GM19438 (cell line): ENCODE measurements around the gene APBB2.

Experiments used
- ATAC-seq: cut with Tn5 transposase; IDR thresholded peaks from one replicate; pipeline ENCODE4 v1.9.1; 2021; ENCODE audit warnings: low read depth; ENCODE audit not compliant: unreplicated experiment

The APBB2 gene

DNA sequence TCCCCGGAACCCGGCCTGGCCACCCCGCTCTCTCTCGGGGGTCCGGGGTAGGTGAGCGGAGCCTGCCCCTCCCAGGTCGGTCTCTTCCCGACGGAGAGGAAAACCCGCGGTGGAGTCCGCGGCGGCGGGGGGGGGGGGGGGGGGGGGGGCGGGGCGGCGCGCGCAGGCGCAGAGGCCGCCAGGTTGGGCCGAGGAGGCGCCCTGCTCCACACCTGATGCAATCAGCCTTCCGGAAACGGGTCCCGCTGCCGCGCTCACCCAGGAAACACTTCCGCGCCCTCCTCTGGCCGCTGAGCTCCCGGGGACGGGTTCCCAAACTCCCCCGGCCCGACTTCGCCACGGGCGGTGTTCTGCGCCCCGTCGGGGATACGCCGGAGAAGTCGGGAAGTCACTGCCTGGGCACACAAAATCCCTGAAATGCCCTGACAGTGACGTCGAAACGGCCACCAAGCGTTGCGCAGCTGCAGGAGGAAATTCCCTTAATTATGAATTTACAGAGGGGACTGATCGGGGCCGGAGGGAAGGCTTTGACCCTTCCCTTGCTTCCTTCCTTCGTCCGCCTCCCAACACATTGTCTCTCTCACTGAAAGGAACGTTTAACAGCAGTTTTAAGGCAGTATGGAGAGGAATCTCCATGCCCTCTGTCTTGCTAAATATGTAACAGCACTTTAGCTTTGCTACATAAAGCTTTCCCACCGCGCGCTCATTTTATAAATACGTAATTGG is 2.1 kb upstream of the APBB2 start:
- ATAC-seq: peak; percentile 48

- no peak for ATAC-seq
Measured at GRCh38 chr4:41215969-41216293, 1.6 kb upstream of the APBB2 start.

DNA sequence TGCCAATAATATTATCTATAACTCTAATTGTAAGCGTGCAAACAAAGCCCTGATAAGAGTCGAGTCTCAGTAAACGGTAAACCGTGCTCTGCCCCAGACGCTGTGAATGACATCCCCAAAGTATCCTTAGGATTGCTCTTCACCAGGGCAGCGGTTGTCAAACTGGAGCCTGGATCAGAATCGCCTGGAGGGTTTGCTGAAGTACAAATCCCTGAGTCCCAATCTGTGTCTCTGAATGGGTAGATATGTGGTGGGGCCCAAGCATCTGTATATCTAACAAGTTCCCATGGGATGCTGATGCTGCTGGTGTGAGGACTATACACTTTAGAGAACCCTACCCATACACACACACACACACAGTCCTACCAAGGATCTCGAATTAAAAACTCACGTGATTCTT is 813 bp upstream of the APBB2 start:
- ATAC-seq: no peak

- ATAC-seq: peak; percentile 5
Measured at GRCh38 chr4:41214825-41215146, 444 bp upstream of the APBB2 start.

- ATAC-seq: peak; percentile 14
Measured at GRCh38 chr4:41213625-41214135, 662 bp downstream of the APBB2 start.

- ATAC-seq: no peak
Measured at GRCh38 chr4:41212616-41213203, 1.6 kb downstream of the APBB2 start.

- ATAC-seq: no peak
Measured at GRCh38 chr4:41211951-41212615, 2.3 kb downstream of the APBB2 start.

GRCh38 chr4:41209901-41210300 is 4.4 kb downstream of the APBB2 start:
- no peak for ATAC-seq

DNA sequence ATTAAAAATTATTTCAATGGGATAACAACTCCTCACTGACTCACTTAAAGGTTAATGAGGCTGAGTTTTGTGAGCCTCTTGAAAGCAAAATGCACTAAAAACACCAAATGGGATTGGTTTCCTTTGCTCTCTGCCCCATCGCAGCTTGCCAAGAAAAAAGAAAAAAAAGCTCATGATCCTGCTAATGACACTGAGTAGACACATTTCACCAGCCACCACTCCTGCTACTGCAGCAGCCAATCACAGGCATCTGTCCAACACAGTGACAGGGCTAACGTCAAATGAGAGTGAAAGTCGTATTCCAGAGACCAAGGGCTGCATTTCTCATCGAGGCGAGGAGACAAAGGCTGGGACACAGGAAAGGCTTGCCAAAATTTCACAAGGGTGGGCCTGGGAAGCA is 5.2 kb downstream of the APBB2 start:
- no peak for ATAC-seq

GRCh38 chr4:41207291-41207831 is 7.0 kb downstream of the APBB2 start:
- no peak for ATAC-seq

DNA sequence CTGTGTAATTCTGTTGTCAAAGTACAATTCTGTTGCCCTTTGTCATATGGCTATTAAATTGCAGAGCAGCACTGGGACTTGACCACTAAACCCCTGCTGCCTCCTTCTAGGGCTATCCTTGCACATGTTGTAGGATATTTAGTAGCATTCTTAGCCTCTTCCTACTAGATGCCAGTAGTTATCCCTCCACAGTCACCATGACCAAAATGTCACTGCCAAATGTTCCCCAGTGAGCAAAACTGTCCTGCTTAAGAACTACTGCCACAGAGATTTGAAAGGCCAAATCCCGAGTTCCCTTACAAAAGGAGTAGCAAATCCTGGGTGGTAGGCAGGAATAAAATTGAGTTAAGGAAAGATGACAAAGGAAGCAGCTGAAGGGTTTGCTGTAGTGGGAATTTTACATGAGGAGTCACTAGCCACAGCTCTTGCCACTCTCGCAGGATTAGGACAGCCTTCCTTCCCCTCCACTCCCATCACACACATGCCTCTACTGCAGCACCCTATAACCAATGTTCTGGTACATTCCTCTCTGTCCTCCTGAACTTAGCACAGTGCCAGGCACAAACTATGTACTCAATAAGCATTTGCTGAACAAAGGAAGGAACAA is 8.4 kb downstream of the APBB2 start:
- no peak for ATAC-seq

DNA sequence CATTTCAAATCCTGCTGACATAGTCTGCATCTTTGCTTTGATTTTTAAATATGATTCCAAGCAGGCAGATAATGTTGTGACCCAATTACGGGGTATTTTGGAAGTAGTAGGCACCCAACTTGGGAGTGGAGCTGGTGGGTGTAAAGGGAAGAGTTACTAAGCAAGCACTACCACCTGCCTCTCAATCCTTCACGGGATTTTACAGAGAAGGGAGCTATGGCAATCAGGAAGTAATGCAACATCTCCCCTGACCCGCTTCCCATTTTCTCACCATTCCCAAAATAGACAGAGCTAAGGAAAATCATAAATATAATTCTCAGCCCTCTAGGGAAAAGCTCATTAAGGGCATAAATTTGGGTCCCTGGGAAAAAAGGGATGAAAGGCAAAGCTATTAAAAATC is 9.2 kb downstream of the APBB2 start:
- ATAC-seq: no peak

GRCh38 chr4:41204400-41204978 is 9.9 kb downstream of the APBB2 start:
- no peak for ATAC-seq

DNA sequence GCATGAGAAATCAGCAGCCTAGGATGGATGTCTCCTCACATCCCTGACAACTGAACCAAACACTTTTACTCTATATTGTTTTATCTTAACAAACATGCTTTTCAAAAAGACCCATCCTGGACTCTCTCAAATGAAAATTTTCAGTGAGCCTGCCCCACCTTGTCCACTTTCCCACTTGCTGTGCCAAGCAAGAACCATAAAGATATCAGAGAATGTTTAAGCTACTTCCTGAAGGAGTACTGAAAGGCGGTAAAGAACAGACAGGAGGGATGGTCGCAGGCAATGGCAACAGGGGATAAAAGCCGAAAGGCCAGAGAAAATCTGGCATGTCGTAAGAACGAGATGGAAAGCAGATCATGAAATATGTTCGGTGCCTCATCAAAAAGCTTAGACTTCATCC is 10.5 kb downstream of the APBB2 start:
- no peak for ATAC-seq

DNA sequence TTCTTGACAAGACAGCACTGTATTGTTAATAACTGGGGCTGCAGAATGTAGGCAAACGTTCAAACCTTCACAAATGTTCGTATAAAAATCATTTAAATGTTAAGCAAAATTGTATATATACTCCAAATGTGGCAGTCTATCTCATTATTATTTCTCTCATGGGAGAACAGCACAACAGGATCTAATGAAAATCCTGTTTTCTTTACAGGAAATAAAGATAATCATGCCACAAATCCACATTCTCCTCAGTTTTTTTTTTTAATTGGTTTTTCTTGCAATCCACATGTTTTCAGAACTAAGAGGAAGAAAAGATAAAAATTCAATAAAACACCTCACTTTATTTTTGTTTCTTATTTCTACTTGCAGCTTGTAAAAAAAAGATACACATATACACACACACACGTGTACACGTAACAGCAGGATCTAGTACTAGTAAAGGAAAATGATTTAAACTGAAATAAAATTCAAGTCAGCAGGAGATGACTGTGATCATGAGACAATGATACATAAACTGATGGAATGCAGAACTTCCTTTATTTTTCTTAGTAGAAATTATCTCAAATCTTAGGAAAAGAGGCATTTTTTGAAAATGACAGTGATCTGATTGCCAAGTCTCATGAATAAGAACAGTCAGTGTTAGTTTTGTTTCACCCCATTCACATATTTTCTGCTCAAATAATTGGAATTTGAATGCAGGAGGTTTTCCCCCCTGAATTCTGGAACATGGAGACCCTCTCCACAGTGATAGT is 11.3 kb downstream of the APBB2 start:
- ATAC-seq: no peak

- ATAC-seq: no peak
Measured at GRCh38 chr4:41202356-41202755, 12.0 kb downstream of the APBB2 start.

DNA sequence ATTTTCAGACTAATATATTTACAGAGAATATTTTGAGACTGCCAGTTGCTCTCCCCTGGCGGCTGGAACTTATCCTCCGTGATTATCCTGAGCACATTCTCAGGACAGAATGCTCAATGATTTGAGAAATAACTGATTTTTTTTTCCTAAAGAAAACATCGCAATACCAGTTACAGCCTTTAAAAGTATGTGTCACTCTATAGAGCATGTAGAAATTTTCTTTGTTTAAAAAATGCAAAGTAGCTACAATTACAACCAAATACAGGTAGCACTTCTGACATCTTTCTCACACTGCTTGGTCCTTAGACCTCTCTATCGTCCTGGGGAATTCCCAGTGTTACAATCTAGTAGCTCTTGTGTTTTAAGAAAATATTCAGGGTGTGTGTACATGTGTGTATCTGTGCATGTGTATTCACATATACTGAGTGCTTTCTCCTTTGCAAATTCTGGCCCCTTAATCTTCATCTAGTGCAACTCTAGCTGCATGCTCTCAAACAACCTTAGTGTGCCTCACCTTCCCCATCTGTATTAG is 13.8 kb downstream of the APBB2 start:
- ATAC-seq: no peak

DNA sequence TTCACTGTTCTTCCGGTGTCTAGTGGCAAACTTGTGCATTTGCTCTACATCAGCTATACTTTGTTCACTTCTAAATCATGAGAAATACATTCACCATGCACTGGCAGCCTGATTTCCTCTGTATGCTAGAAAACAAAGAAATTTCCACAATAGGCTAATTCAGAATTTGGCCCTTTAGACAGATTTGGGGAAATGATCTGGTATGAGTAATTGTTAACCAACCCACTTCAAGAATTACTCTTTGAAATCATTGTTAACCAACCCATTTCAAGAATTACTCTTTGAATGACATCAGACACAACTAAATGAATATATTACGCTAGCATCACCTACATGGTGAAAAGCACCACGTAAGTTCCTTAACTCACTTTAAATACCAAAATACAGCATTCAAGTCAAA is 14.6 kb downstream of the APBB2 start:
- ATAC-seq: no peak

GRCh38 chr4:41197996-41198395 is 16.3 kb downstream of the APBB2 start:
- ATAC-seq: no peak

DNA sequence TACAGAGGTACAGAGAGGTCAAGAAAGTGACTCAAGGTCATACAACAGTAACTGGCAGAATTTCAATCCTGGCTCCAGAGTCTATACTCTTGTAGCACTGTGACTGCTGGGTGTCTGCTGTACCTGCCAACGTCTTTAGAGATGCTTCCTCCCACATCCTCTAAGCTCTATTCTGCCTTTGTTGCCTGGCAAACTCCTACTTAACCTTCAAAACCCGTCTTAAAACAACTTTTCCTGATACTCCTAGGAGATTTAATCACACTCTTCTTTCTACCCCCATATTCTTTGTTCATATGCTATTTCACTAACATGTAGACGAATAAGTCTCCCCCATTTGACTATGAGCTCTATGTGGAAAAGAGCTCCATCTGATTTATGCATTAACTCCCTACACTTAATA is 16.8 kb downstream of the APBB2 start:
- no peak for ATAC-seq
